COR-L47 (cell line): ENCODE results near the gene OTOP2.

Source experiments
- DNase-seq: peaks from one replicate; lab custom pipeline; 2025; lab: John Stamatoyannopoulos, UW

The OTOP2 gene

GRCh38 chr17:74924250-74924948 lies at the start of gene OTOP2:
TSS of gene OTOP2 (plus strand) at chr17:74924273. CDS start at chr17:74924633, 360 bp downstream.
- DNase-seq, result no peak

- no peak for DNase-seq
These were observed 49.4 kb upstream of the OTOP2 start for GRCh38 chr17:74874615-74875037.

DNA sequence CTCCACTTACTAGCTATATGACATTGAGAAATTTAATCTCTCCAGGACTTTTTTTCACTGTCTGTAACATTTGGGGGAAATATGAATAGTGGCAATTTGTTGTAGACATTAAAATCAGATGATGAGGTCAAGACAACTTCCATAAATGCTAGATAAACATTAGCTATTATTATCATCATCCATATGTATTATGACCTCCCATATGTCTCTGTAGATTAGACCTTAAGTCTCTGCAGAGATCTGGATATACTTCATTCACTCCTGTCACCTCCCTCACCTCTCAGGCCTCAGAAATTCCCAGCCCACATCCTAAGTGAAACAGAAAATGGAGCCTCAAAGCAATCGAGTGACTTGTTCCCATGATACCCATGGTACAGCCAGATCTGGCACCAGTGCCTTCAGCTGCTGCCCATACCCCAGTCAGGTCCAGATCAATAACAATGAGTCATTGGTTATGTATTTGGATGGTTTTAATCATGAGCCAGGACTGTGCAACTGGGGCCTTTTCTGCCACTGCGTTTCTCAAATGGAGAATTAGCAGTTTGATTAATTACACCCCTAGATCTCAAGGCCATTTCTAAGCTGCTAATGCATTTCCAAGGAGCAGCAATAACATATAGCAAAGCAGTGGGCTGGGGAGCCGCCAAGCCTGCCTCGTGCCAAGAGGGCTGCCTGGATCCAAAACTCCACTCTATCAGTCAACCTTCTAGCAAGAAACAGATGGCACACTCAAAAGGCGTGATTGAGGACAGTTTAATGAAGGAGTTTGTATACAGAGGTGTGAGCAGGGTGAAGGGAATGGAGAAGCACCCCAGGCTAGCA lies 48.7 kb upstream of the OTOP2 start:
- no peak for DNase-seq

GRCh38 chr17:74875977-74876593 lies 48.0 kb upstream of the OTOP2 start:
- DNase-seq, result no peak

GRCh38 chr17:74877592-74878548 lies 46.2 kb upstream of the OTOP2 start:
- peak; percentile 26 for DNase-seq

DNA sequence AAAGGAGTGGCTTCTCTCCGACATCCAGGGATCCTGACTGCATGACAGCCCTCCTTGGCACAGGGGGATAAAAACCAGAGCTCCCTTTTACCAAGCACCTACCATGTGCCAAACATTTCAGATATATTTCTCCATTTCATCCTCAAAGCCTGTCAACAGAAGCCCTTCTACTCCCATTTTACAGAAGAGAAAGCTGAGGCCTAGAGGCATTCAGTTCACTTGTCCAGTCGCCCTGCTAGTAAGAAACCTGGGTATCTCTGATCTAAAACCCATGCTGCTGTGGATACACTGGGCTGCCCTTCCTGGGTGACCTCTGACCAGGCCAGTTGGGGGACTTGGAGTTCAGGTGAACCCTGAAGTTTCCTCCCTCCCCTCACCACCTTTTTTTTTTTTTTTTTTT lies 45.4 kb upstream of the OTOP2 start:
- no peak for DNase-seq

DNA sequence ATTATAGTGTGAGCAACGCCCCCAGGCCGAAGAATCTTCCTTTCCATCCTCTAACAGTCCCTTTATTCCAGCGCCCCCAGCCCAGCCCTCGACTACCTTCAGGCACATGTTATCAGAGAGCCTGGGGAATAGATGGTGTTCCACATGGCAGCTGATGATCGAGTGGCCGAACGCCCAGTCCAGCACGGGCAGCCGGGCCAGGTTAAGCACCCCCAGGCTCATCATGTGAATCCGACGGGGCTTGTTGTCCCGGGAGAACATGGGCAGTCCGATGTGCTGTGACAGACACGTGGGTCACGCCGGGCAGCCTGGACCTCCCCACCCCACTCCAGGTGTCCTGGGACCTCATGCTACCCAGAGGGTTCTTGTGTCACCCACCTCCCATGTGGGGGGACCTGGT lies 44.8 kb upstream of the OTOP2 start:
- DNase-seq, result no peak

DNA sequence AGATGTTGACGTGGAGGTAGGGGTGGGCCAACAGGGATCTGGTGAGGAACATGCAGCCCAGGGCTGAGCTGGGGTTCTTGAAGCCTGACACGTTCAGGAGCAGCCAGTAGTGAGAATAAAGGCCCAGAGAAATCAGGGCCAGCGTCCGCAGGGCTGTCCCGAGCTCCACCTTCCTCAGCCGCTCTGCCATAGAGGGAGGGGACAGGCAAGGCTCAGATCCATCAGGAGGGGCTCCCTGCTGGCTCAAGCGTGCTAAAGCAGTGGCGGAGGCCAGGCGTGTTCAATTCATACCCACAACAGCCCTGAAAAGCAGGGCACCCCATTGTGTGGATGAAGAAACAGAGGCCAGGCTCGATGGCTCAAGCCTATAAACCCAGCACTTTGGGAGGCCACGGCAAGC lies 43.0 kb upstream of the OTOP2 start:
- no peak for DNase-seq

DNA sequence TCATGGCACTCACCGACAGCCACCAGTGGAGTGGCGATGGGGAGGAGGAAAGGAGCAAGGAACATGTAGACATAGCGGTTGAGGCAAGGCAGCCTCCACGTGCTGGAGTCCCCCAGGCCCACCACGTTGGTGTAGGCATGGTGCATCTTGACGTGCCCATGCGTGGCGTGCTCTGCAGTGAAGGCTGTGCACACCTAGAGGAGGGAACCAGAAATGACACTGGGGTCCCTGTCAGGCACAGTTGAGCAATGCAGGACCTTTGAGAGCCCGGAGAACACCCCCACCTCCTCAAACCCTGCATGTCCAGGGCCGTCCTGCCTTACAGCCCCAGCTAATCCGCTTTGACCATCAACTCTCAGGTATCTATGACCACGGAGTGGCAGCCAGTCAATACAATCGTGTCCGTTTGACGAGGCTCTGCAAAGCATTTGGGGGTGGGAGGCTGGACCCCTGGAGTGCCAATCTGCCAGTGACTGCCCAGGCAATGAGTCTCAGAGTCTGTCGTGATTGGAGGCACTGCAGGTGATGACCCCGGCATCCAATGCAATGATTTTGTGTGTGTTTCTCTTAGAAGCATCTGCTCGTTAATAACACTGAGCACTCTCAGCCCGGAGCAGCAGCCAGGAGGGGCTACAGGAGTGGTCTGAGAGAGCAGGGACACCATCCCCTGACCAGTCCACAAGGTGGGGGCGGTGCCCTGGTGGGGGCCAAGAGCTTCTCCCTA lies 41.4 kb upstream of the OTOP2 start:
- DNase-seq, result no peak

GRCh38 chr17:74883241-74883745 lies 40.8 kb upstream of the OTOP2 start:
- DNase-seq, result no peak

GRCh38 chr17:74888469-74888868 lies 35.6 kb upstream of the OTOP2 start:
- DNase-seq, result no peak

GRCh38 chr17:74890554-74890953 lies 33.5 kb upstream of the OTOP2 start:
- DNase-seq, result no peak

GRCh38 chr17:74892013-74892841 lies 31.8 kb upstream of the OTOP2 start:
- DNase-seq, result no peak

DNA sequence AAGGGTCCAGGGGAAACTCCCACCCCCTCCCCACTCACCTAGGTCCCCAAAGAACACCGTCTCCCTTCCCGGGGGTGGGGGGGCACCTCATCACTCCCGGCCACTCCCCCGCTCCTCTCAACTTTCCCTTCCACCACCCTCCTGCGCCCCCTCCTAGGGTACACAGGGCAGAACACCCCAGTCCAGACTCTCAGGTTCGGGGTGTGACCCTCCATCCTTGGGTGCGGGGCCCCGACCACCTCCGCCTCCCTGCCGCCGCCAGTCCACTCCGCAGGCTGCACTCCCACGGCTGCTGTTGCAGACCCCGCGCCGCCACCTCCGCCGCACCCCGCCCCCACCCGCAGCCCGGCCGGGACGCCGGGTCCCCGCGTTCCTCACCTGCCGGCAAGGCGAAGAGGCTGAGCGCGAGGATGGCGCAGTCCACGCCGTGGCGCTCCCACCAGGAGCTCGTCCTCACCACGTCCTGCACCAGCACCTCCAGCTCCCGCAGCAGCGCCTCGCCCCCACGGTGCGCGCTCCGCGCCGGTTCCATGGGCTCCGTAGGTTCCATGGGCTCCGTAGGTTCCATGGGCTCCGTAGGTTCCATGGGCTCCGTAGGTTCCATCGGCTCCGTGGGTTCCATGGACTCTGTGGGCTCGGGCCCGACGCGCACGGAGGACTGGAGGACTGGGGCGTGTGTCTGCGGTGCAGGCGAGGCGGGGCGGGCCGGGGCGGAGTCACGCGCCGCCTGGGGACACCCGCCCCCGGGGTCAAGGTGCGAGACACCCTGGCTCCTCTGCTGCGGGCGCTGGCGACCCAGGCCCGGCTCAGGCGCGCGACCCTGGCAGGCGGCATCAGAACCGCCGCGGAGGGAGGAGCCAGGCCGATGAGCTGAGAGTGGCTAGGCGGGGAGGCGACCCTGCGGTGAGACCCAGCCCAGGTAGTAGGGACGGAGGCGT lies 30.8 kb upstream of the OTOP2 start, which contains the start of gene FADS6:
FADS6 (minus strand) TSS at position 660 of the 938 bp plus-strand sequence; CDS start at position 622, 38 bp downstream.
- no peak for DNase-seq

- no peak for DNase-seq
These were observed 30.0 kb upstream of the OTOP2 start for GRCh38 chr17:74893936-74894671.

- no peak for DNase-seq
These were observed 25.6 kb upstream of the OTOP2 start for GRCh38 chr17:74898376-74898946.

GRCh38 chr17:74900208-74900607 lies 23.9 kb upstream of the OTOP2 start:
- no peak for DNase-seq
